HG03097 (cell line): Measurements from ENCODE around the gene RPS23.

ENCODE experiments used
- ATAC-seq: cut with Tn5 transposase; IDR thresholded peaks from one replicate; pipeline ENCODE4 v1.9.1; 2021; ENCODE audit not compliant: unreplicated experiment, low FRiP score

Gene RPS23

DNA sequence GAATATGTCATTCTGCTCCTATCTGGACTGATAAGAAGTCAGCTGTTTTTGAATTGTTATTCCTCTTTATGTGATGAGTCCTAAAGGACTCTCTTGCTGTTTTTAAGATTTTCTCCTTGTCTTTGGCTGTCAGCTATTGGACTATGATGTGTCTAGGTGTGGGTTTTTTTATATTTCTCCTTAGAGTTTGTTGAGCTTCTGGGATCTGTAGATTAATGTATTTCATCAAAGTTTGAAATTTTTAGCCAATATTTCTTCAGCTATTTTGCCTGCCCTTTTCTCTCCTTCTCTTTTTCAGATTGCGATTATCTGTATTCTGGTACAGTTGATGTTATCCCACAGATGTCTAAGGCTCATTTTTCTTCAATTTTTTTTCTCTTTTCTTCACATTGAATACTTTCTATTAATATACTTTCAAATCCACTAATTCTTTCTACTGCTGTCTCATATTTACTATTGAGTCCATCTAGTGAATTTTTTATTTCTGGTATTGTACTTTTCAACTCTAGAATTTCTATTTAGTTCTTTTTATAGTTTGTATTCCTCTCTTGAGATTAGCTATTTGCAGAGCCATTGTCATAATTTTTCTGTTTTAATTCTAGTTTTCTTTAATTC, 31.1 kb downstream of the RPS23 start:
- ATAC-seq = no peak

DNA sequence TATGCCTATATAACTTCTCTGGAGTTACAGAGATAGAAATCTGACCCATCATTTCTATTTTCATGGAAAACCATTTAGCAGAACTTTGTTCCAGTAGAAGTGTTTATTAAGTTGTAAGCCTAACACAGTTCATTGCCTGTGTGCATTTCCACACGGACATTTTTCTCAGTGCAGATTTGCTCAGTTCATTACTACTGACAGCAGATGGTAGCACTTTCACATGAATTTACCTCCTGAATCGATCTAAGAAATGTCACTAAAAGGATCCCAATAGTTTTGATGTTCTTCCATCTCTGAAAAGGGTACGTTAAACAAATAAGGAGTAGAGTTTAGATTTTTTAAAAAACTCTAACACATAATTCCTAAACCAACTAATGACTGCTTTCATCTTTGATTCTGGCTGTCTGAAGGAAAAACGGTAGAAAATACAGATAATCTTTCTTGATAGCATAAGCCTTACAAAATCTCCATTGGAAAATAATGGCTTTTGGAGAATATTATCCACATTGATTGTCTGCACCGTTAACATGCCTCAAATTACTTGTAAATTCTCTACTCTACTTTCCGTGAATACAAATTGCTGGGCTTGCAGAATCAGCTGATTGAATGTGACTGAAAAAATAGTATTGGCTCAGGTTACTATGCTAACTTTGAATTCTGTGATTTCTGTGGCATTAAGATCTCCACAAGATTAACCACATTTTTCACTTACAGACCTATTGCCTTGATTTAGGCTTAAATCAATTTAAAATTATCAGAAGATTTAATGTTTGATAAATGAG, 33.1 kb downstream of the RPS23 start:
- no peak for ATAC-seq

- ATAC-seq = no peak
Observed at GRCh38 chr5:82244151-82244550, 34.0 kb downstream of the RPS23 start.

DNA sequence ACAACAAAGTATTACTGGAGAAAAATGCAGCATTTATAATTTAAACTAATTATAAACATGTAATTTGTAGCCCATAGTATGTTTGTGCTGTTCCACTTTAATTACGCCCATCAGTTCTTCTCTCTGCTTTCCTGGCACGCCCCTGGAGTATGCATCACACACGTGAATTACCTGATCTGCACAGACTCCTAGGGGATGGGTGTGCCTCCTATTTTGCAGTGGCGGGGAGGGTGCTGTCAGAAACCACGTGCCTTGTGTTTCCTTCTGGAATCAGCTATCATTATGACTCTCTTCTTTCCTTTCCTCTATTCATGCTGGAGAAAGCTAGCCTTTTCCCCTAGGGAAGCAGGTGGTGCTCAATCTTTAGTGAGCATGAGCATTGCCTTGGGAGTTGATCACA, 43.3 kb downstream of the RPS23 start:
- no peak for ATAC-seq

- no peak for ATAC-seq
Observed at GRCh38 chr5:82225525-82226172, 52.5 kb downstream of the RPS23 start.
